ENCODE results near the gene MRNIP.

Gene MRNIP

GRCh38 chr5:179798144-179798770 is 60.4 kb downstream of the MRNIP start:
- no peak overlapping the region for H3K4me3 ChIP-seq (ENCODE audit: insufficient read depth, low read length, poor library complexity, severe bottlenecking)
- H3K36me3 ChIP-seq (ENCODE audit: low read length) = no peaks in the 10 kb centered on the region
- no peaks in the 10 kb centered on the region for H3F3A ChIP-seq (ENCODE audit: insufficient read depth)
- no peaks in the 10 kb centered on the region for H4K20me1 ChIP-seq (ENCODE audit: low read depth, low read length)
- H2AFZ ChIP-seq (ENCODE audit: low read depth, low read length, severe bottlenecking) = no peak overlapping the region
- no peak overlapping the region for H3K9ac ChIP-seq (ENCODE audit: low read length)
- H3K9me2 ChIP-seq (replicated peaks; ENCODE audit: insufficient read depth, low read length) = no peaks in the 10 kb centered on the region
- TF ChIP-seq CTCF (IDR thresholded peaks at IDR 0.05; ENCODE audit: insufficient read depth, low read length, poor library complexity, severe bottlenecking) (no peak), EZH2phosphoT487 (conservative IDR thresholded peaks at IDR 0.05; ENCODE audit: low read length) (no peak)
- H3K27me3 ChIP-seq (ENCODE audit: low read length) = no peaks in the 10 kb centered on the region
- H3K4me2 ChIP-seq (ENCODE audit: low read depth, low read length, poor library complexity, severe bottlenecking) = no peak overlapping the region
- no peaks in the 10 kb centered on the region for H3K9me3 ChIP-seq (ENCODE audit: insufficient read depth, low read length)
- no peak overlapping the region for H3K27ac ChIP-seq (ENCODE audit: low read depth, low read length)
- H3K79me2 ChIP-seq (ENCODE audit: insufficient read depth, low read length) = no peaks in the 10 kb centered on the region

- Histone ChIP-seq H3K27ac (ENCODE audit: low read depth, low read length) (no peak overlapping the region), H2AFZ (ENCODE audit: low read depth, low read length, severe bottlenecking) (no peak overlapping the region), H3K9me3 (ENCODE audit: insufficient read depth, low read length) (no peaks in the 10 kb centered on the region), H3K79me2 (ENCODE audit: insufficient read depth, low read length) (no peaks in the 10 kb centered on the region), H4K20me1 (ENCODE audit: low read depth, low read length) (no peaks in the 10 kb centered on the region), H3K9ac (ENCODE audit: low read length) (no peak overlapping the region), H3K4me2 (ENCODE audit: low read depth, low read length, poor library complexity, severe bottlenecking) (no peak overlapping the region), H3K4me3 (ENCODE audit: insufficient read depth, low read length, poor library complexity, severe bottlenecking) (no peak overlapping the region), H3K9me2 (replicated peaks; ENCODE audit: insufficient read depth, low read length) (no peaks in the 10 kb centered on the region), H3K36me3 (ENCODE audit: low read length) (no peaks in the 10 kb centered on the region), H3F3A (ENCODE audit: insufficient read depth) (no peaks in the 10 kb centered on the region), H3K27me3 (ENCODE audit: low read length) (no peaks in the 10 kb centered on the region)
- TF ChIP-seq EZH2phosphoT487 (conservative IDR thresholded peaks at IDR 0.05; ENCODE audit: low read length) = no peak
These were observed 60.9 kb downstream of the MRNIP start for GRCh38 chr5:179797741-179798140.

GRCh38 chr5:179796877-179797608 is 61.6 kb downstream of the MRNIP start:
- no peaks in the 10 kb centered on the region for H3K27me3 ChIP-seq (ENCODE audit: low read length)
- no peak overlapping the region for H3K27ac ChIP-seq (ENCODE audit: low read depth, low read length)
- H3K4me3 ChIP-seq (ENCODE audit: insufficient read depth, low read length, poor library complexity, severe bottlenecking) = peak overlapping the region; percentile 55
- H3K4me2 ChIP-seq (ENCODE audit: low read depth, low read length, poor library complexity, severe bottlenecking) = peak overlapping the region; percentile 76
- H3K36me3 ChIP-seq (ENCODE audit: low read length) = no peaks in the 10 kb centered on the region
- no peaks in the 10 kb centered on the region for H3K79me2 ChIP-seq (ENCODE audit: insufficient read depth, low read length)
- H3K9me3 ChIP-seq (ENCODE audit: insufficient read depth, low read length) = no peaks in the 10 kb centered on the region
- no peaks in the 10 kb centered on the region for H4K20me1 ChIP-seq (ENCODE audit: low read depth, low read length)
- TF ChIP-seq CTCF (IDR thresholded peaks at IDR 0.05; ENCODE audit: insufficient read depth, low read length, poor library complexity, severe bottlenecking) (no peak), EZH2phosphoT487 (conservative IDR thresholded peaks at IDR 0.05; ENCODE audit: low read length) (no peak)
- peak overlapping the region; percentile 66 for H3K9ac ChIP-seq (ENCODE audit: low read length)
- no peaks in the 10 kb centered on the region for H3F3A ChIP-seq (ENCODE audit: insufficient read depth)
- H3K9me2 ChIP-seq (replicated peaks; ENCODE audit: insufficient read depth, low read length) = no peaks in the 10 kb centered on the region
- H2AFZ ChIP-seq (ENCODE audit: low read depth, low read length, severe bottlenecking) = peak overlapping the region; percentile 82

Data from SU-DHL-6 (cell line).